NCI-H146 (cell line): ENCODE measurements around the gene ILK.

Source experiments
- DNase-seq: peaks from one replicate; lab custom pipeline; 2025; lab: John Stamatoyannopoulos, UW

The ILK gene

DNA sequence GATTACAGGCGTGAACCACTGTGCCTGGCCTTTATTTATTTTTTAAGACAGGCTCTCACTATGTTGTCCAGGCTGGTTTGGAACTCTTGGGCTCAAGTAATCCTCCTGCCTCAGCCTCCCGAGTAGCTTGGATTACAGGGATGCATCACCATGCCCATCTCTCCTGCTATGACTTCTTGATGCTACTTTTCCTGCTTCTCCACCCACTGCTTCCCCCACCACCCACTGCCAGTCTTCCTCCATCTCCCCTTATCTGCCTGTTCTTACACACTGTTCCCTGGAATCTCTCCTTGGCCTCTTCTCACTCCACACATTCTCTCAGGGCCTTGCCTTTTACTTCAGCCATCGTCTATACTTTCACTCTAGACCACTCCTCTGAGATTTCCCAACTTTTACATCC is 32.9 kb downstream of the ILK start:
- no peak for DNase-seq

DNA sequence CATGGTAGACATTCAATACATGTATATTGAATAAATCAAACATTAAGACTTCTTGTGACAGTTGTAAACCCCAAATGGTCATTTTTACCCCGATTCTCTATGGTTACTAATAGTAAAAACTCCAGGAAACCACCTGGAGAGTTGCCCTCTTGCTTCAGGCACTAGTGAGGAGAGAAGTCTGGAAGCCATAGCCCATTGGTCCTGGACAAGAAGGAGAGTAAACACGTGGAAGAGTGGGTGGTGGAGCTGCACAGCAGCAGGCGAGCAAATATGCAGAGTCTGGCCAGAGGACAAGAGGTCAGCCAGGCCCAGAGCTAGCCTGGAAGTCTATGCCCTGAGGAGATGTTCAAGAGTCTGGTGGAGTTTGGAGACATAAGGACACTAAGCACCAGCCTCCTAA is 34.3 kb downstream of the ILK start:
- DNase-seq = no peak

DNA sequence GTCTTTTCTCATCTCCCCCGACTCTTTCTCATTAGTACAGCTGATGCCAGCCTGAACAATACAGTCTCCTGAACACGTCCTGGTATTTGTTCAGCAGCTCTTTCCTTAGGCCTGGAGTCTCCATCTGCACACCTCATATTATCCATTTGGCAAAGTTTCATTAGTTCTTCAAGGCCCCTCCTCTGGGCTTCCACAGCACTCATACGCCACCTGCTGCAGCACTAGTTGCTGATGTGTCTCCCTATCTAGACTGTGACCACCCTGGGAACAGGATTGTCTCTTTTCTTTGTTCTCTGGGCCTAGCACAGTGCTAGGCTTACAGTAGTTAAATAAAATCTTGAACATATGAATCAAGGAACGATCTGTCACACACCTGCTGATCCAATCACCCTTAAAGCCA is 34.9 kb downstream of the ILK start:
- no peak for DNase-seq

DNA sequence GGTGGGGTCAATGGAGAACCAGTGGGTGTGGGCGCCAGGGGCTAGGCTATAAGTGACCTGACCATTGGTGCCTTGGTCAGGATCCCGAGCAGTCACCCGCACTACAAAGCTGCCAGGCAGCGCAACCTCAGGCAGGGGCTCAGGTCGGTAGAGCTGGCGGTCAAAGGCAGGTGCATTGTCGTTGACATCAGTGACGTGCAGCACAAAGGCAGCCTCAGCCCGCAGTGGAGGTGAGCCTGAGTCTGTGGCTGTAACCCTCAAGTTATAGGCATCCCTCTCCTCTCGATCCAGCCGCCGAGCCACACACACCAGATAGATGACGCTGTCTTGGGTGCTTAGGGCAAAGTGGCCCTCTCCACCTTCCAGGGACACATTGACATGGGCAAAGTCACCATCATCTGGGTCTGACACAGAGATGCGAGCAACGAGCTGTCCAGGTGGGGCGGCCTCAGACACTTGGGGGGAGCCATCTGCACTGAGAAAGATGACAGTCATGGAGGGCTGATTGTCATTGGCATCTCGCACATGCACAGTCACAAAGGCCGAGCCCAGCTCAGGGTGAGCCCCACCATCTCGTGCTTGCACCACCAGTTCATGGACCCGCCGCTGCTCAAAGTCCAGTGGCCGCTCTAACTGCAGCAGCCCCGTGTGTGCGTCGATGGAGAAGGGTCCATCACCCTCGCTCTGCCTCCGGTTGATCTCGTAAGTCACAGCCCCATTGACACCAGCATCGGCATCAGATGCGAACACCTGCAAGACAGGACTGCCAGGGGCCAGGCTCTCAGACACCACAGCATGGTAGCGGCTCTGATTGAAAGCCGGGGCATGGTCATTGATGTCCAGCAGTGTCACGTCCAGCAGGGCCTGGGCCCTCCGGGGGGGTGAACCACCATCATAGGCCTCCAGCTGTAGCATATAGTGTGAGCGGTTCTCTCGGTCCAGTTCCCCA is 36.7 kb downstream of the ILK start:
- no peak for DNase-seq

DNA sequence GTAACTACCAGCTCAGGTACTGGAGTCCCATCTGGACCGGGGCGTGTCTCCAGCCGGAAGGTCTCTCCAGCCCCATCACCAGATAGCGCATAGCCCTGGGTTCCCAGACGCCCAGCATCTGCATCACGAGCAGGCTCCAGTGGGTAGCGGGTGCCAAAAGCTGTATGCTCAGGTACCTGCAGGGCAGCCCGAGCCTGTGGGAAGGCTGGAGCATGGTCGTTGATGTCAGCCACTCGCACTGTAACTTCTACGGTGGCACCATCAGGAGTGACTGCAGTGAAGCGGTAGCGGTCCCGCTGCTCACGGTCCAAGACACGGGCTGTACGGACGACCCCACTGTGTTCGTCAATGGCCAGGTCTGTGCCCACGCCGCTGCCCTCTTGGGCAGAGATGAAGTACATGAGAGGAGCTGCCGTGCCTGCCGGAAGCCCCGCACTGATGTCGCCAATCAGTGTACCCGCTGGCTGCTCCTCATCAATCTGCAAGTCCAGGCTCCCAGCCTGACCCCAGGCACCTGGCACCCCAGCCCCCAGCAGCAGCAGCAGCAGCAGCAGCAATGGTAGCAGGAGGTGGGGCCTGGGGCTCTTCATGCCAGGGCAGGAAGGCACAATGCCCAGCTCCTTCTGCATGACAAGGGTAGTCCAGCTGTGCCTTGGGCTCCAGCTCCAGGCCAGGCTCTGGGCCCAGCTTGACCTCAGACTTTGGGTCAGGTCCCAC is 37.6 kb downstream of the ILK start:
- DNase-seq = no peak

DNA sequence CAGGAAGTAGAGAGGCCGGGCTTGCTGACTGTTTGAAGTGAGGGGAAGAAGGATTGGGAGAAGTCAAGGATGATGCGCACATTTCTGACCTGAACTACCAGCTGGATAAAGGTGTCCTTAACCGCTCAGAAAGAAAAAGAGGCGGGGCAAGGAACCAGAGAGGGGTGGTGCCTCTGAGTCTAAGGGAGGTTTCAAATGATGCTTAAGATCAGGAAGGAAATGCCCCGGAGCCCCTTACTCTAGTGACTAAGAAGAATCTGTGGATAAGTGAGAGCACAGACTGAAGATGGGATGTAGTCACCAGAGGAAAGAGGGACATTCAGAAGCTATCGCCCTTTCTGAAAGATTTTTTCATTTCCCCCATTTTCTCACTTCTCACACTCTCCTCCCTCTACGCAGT is 39.4 kb downstream of the ILK start:
- DNase-seq = no peak

DNA sequence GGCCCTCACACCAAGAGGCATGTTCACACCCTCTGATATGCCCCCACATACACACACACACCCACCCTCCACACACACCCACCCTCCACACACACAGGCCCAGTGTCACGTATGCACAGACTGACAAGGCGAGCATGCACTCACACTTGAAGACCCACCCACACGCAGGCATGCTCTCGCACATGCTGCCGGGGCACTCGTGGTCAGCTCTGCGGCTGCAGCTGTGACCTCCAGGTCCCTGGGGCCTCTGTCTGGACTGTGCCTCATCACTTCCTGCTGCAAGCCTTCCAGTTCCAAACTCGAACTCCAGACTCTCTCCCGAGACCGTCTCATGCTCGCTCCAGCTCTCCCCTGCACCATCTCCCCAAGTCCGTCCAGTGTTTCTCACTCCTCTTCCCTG is 42.5 kb downstream of the ILK start:
- no peak for DNase-seq

DNA sequence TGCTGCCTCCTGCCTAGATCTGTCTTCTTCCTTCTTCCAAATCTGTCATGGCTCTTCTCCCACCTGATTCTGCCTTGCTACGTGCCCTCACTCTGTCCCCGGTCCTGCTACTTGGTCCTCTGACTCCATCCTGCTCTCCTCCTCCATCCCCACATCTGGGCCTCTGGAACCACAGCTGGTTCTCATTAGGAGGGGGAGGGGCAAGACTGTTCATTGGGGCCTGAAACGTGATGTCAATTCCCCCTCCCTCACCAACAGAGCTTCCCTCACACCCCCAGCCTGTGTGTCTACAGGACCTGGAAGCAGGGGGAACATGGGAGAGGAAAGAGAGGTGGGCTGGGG is 43.0 kb downstream of the ILK start:
- DNase-seq = no peak

DNA sequence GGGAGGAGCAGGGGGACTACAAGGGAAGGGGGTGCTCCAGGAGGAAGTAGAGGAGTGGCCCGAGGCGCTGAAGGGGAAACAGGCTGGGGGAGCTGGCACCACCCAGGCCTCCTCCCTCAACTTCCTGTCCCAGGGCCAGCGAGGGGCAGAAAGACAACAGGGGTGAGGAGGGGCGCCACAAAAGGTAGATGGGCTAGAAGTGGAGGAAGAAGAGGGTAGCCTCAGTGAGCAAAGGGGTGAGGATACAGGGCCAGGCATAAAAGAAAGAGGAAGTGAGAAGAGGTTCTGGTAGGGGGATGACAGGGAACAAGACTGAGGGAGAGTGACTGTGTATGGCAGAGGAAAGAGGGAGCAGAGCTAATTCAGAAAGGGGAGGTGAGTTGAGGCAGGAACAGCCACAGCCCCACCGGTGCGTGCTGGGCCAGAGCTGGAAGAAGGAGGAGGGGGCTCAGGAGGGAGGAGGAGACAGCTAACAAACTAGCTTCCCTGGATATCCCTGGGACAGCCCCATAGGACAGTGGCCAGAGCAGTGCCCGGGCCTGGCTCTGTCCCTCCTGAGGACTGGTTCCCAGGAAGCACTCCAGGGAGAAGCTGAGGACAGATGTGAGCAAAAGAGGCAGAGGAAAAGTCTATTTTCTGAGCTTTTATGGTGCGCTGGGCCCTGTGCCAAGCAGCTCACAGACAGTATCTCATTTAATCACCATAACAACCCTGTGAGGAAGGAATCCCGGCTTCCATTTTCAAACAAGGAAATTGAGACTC is 43.5 kb downstream of the ILK start:
- DNase-seq = no peak

DNA sequence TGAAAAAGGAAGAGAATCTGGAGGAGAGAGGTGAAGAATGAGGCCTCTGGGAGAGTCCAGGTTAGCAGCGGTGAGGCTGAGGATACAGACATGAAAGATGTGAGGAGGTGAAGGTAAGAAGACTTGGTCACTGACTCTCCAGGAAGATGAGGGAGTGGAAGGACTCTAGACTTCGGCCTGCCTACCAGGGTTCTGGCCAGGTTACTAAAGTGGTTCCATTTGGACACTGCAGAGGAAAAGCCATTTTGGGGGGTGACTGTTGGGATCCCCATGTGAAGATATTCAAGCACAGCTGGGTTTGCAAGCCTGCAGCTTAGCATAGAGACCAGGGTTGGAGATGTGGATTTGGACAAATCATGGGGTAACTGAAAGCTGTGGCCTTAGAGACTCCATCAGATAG is 44.3 kb downstream of the ILK start:
- DNase-seq = no peak

DNA sequence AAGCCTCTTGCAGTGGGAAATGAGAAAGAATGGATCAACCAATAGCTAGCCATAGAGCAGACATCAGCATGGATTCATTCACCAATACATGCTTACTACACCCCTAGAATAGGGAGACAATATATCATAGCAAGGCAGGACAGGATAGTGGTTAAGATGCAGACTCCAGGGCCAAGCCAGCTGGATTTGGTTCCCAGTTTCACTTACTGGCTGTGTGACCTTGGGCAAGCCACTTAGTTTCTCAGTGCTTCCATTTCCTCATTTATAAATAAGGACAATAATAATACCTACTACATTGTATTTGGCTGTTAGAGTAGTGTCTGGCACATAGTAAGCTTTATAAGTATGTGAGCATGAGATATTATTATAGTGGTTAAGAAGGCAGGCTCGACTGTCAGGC is 44.9 kb downstream of the ILK start:
- no peak for DNase-seq

DNA sequence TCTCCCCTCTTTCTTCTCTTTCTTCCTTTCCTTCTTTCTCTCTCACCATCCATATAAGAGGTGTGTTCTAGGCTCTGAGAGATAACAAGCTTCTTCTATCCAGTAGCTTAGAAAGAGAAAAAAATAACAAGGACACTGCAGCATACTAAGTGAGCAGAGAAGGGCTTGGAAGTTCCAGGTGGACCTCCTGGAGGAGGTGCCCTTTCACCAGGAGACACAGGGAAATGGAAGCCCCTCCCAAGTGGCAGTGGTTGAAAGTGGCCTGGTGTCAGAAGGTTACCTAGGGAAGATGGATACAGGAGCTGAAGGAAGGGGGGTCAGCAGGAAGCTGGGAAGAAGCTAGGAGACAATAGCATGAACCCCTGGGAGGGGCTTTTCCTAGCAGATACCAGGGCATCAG is 46.5 kb downstream of the ILK start:
- DNase-seq = no peak

DNA sequence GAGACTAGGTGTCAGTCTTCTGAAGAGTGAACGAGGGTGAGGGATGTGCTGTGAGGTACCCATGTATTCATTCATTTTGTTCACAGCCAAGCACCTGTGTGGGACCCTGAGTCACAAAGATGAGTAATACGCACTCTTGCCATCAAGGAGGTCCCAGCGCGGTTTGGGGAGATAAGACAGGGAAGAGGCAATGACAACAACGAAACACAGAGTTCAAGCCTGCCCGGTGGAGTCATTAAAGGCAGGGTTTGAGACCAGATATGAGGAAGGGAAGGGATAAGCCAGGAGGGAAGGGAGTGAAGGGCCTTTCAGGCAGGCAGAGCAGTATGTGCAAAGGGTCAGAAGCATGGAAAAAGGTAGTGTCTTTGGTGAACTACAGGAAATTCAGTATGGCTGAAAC is 47.4 kb downstream of the ILK start:
- DNase-seq = no peak

DNA sequence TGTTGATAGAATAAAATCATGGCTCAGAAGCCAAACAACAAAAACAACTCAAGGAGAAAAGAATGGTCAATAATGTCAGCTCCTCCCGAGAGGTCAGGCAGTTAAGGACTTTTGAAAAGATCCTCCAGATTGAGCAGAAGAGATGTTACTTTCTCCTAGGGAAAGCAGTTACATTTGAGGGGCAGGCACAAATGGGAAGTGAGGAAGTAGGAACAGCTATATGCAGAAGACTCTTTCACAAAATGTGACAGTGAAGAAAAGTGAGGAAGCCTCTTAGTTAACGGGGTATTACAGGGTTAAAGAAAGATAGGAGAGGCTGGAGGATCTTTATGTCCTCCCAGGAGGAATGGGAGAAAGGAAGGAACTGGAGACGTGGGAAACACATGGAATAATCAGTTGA is 48.6 kb downstream of the ILK start:
- DNase-seq = no peak

DNA sequence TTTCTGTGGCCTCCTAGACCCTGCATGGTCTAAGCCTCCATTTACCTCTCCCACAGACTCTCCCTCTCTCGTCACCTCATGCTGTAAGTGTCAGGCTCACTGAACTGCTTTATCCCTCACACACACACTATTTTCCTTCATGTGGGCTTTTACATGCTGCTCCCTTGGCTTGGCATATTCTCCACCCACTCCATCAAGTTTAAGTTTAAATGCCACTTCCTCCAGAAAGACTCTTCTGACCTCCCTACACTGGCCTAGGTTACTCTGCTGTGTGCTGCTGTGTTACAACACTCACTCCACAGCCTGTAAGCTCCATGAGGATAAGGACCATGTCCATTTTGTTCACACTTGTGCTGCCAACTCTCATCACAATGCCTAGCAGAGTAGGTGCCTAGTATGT is 49.5 kb downstream of the ILK start:
- no peak for DNase-seq

DNA sequence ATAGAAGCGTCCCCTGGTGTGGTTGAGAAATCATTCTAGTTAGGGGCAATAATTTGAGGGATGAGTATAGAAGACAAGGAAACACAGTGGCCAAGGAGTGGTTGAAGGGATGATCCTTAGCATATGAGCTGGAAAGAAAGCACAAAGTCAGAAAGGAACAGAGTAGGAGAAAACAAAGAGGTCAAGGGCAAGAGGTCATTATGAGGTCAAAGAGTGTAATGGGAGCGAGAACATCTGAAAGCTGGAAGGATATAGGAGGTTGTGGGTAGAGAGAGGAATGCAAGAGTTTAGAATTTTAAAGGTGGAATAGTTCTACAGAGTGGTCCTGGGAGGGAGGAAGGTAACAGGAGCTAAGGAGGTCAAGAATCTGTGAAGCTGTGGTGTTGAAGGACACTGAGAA is 50.1 kb downstream of the ILK start:
- DNase-seq = no peak

DNA sequence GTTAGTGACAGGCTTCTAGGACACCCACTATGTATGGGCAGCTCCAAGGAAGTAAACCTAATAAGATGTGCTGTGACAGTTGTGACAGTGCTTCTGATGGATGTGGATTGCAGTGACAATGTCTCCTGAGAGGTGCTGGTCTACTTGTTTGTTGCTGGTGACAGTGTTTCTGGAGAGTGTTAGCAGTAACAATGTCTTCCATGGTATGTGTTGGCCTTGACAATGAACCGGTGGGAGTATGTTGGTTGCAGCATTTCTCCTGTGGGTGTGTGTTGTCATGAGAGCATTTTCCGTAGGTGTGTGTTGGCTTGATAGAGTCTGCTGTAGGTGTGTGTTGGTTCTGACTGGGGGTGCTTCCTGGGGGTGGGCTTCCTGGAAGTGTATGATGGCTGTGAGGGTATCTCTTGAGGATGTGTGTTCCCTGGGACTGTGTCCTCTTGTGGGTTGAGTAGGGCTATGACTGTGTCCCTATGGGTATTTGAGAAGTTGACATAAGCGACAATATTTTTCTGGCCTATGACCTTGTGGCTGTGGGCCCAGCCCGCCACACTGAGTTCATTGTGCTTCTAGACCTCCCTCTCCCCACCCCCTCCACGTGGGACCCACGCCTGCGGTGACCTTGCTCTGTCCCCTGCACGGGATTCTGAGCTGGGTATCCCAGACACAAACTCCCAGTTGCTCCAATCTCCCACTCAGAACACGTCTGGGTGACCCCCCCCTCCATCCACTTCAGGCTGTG is 50.9 kb downstream of the ILK start:
- no peak for DNase-seq

DNA sequence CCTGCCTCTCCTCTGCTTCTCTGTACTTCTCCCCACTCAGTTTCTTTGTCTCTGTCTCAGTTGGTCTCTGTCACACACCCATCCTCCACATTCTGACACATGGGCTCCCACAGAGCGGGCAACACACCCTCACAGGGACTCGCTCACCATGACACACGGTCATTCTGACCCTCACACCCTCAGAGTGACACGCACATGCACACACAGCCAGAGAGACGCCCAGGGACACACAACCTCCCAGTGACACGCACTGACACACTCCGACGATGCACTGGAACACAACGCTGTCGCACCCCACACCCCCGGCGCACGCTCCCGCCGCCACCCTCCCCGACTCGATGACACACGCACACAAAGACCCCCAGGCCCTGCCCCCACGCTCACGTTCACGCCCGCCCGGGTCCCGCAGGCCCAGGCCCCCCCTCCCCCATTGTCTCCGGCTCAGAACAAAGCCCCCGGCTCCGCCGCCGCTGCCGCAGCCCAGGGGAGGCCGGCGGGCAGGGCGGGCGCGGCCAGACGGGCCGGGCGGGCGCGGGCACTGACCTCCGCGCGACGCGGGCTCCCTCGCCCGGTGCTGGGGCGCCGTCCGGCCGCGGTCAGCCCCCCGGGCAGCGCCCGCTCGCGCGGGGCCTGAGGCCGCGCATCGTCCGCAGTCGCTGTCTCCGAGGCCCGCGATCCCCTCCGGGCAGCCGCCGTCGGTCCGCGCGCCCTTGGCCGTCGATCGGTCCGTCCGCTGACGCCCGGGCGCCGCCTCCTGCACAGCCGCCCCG is 51.6 kb downstream of the ILK start:
- peak; percentile 56 for DNase-seq

DNA sequence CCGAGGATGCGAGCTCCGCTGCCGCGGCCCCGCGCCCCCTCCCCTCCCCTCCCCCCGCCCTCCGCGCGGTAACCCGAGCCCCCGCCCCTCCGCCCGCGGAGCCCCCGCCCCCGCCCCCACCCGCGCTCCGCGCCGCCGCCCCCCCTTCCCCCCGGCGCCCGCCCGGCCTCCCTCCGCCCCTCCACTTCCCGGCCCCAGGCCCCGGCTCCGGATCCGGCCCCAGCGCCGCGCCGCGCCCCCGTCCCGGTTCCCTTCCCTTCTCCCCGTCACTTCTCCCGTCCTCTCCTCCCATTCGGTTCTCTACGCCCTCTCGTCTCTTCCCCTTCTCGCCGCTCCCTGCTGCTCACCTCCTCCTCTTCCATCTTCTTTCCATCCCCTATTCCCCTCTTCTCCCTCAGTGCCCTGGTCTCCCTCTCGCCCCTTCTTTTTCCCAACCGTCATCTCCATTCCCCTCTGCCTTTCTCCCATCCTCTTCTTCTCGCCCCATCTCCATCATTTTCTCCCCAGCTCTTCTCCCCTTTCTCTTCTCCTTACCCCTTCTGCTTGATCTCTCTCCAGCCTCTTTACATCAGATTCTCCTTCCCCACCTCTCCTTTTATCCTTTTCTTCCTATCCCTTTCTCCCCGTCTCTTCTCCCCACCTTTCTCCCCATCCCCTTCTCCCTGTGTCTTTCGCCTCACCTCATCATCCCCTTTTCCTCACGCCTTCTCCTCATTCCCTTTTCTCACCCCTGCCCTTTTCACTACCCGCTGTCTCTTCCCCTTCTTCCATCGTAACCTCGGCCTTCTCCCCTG is 52.4 kb downstream of the ILK start, which contains the start of gene DCHS1:
Gene DCHS1 (minus strand): TSS at position 20 of the 794 bp plus-strand sequence. CDS start 14,196 bp downstream, outside the sequence.
- peak; percentile 60 for DNase-seq

DNA sequence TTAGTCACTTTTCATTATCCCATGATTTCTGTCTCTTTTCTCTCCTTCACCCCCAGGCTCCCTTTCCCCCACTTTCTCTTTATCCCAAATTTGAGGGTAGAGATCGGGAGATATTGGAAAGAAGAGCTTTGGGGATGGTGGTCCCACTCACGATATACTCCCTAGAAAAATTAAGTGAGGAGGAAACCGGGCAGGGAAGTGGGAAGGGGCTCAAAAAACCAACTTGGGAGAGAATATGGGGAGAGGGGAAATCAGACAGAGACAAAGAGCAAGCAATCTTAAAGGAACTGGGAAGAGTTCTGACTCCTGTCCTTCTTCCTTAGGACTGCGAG is 53.0 kb downstream of the ILK start:
- DNase-seq = no peak

DNA sequence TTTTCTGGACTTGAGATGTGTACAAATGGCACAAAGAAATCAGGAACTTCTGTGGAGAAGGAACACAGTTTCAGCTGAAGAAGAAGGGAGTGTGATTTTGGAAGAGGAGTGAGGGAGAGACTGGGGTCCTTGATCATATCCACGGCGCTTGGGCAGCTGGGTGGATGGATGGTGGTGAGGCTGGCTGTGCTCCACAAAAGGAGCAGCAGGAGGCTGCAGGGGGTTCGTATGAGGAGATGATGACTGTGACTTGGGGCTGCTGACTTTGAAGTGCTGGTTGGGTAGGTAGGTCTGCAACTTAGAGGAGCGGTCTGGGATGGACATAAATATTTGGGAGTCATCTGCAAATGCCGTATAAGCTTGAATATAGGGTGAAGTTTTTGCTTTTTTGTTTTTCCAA is 53.4 kb downstream of the ILK start:
- DNase-seq = no peak
